ENCODE results near the gene CREM. TPM values are rescaled to one million over a fixed set of nuclear protein-coding genes. Genes with fewer than 3 reads are reported as not detected.
"Not testable (repeated sequence)": the region's sequence is repeated elsewhere in the genome, so short reads cannot be mapped to it uniquely, and the experiment has no call there.

The CREM gene
- total RNA-seq (10 to 100 TPM; 50.8 to 79.2 TPM), total RNA-seq (61.6 to 67.1 reads per million in 2 donors)

GRCh38 chr10:35126530-35127288 lies at the start of gene CREM:
Gene CREM (plus strand): TSS chr10:35126846. CDS start chr10:35137836, 10,990 bp downstream.
- DNase-seq (peak; percentile 98 to 100 (median 100)), ATAC-seq (peak; percentile 82)
- Mint-ChIP-seq H3K27me3 (no peaks in the 10 kb centered on the region), H3K27ac (peak within 1 kb of the TSS; percentile 100), H3K36me3 (ENCODE audit: low read depth) (no peaks in the 10 kb centered on the region), H3K4me1 (peaks cover 33% of the 10 kb centered on the region), H3K4me3 (peak within 1 kb of the TSS; percentile 96)
- no peaks in the 10 kb centered on the region for H3K9me3 ChIP-seq (ENCODE audit: control insufficient read depth, low read length, poor library complexity, severe bottlenecking)

- Mint-ChIP-seq H3K27ac (no peak overlapping the region), H3K27me3 (no peaks in the 10 kb centered on the region), H3K4me1 (peaks cover 38% of the 10 kb centered on the region), H3K36me3 (ENCODE audit: low read depth) (peaks cover 2% of the 10 kb centered on the region), H3K4me3 (no peak overlapping the region)
- no peak for ATAC-seq
- no peaks in the 10 kb centered on the region for H3K9me3 ChIP-seq (ENCODE audit: control insufficient read depth, low read length, poor library complexity, severe bottlenecking)
- DNase-seq: no peak
These were observed 47.4 kb upstream of the CREM start for GRCh38 chr10:35079265-35079664.

- Mint-ChIP-seq H3K36me3 (ENCODE audit: low read depth) (peaks cover 2% of the 10 kb centered on the region), H3K27ac (no peak overlapping the region), H3K4me3 (no peak overlapping the region), H3K4me1 (peaks cover 34% of the 10 kb centered on the region), H3K27me3 (no peaks in the 10 kb centered on the region)
- DNase-seq: no peak
- no peaks in the 10 kb centered on the region for H3K9me3 ChIP-seq (ENCODE audit: control insufficient read depth, low read length, poor library complexity, severe bottlenecking)
- no peak for ATAC-seq
These were observed 46.9 kb upstream of the CREM start for GRCh38 chr10:35079763-35080162.

GRCh38 chr10:35080261-35080660 lies 46.4 kb upstream of the CREM start:
- not testable (repeated sequence) for H3K36me3 Mint-ChIP-seq (ENCODE audit: low read depth); H3K27ac Mint-ChIP-seq; DNase-seq; ATAC-seq; H3K9me3 ChIP-seq (ENCODE audit: control insufficient read depth, low read length, poor library complexity, severe bottlenecking); H3K4me3 Mint-ChIP-seq; H3K27me3 Mint-ChIP-seq
- peaks cover 31% of the 10 kb centered on the region for H3K4me1 Mint-ChIP-seq

GRCh38 chr10:35083242-35083641 lies 43.4 kb upstream of the CREM start:
- no peaks in the 10 kb centered on the region for H3K27me3 Mint-ChIP-seq
- no peak overlapping the region for H3K4me3 Mint-ChIP-seq
- peaks cover 7% of the 10 kb centered on the region for H3K36me3 Mint-ChIP-seq (ENCODE audit: low read depth)
- peaks cover 49% of the 10 kb centered on the region for H3K4me1 Mint-ChIP-seq
- no peaks in the 10 kb centered on the region for H3K9me3 ChIP-seq (ENCODE audit: control insufficient read depth, low read length, poor library complexity, severe bottlenecking)
- no peak overlapping the region for H3K27ac Mint-ChIP-seq
- no peak for DNase-seq
- ATAC-seq: no peak

- no peaks in the 10 kb centered on the region for H3K9me3 ChIP-seq (ENCODE audit: control insufficient read depth, low read length, poor library complexity, severe bottlenecking)
- DNase-seq: no peak
These were observed 37.0 kb upstream of the CREM start for GRCh38 chr10:35089611-35090161.

GRCh38 chr10:35090162-35090954 lies 36.3 kb upstream of the CREM start, which contains the start of gene CUL2:
Gene CUL2 (minus strand): TSS chr10:35090341. CDS start chr10:35071317, 19,024 bp downstream.
- H3K27me3 Mint-ChIP-seq: no peaks in the 10 kb centered on the region
- peaks cover 40% of the 10 kb centered on the region for H3K4me1 Mint-ChIP-seq
- peak; percentile 97 for ATAC-seq
- H3K36me3 Mint-ChIP-seq (ENCODE audit: low read depth): peaks cover 5% of the 10 kb centered on the region
- peak within 1 kb of the TSS; percentile 94 for H3K4me3 Mint-ChIP-seq
- peak within 1 kb of the TSS; percentile 89 for H3K27ac Mint-ChIP-seq
- H3K9me3 ChIP-seq (ENCODE audit: control insufficient read depth, low read length, poor library complexity, severe bottlenecking): no peaks in the 10 kb centered on the region
- peak; percentile 81 to 89 (median 83) for DNase-seq

More at GRCh38 chr10:35089611-35090161, 37.0 kb upstream of the CREM start:
- ATAC-seq: peak; percentile 15
- H3K4me1 Mint-ChIP-seq: peaks cover 40% of the 10 kb centered on the region
- peaks cover 5% of the 10 kb centered on the region for H3K36me3 Mint-ChIP-seq (ENCODE audit: low read depth)
- H3K27ac Mint-ChIP-seq: peak overlapping the region; percentile 89
- H3K4me3 Mint-ChIP-seq: peak overlapping the region; percentile 94
- no peaks in the 10 kb centered on the region for H3K27me3 Mint-ChIP-seq

GRCh38 chr10:35091994-35092790 lies 34.5 kb upstream of the CREM start:
- no peak for DNase-seq
- H3K4me3 Mint-ChIP-seq: no peak overlapping the region
- peaks cover 31% of the 10 kb centered on the region for H3K4me1 Mint-ChIP-seq
- no peak for ATAC-seq
- H3K9me3 ChIP-seq (ENCODE audit: control insufficient read depth, low read length, poor library complexity, severe bottlenecking): no peaks in the 10 kb centered on the region
- H3K27me3 Mint-ChIP-seq: peaks cover 12% of the 10 kb centered on the region
- peak overlapping the region; percentile 89 for H3K27ac Mint-ChIP-seq
- peaks cover 5% of the 10 kb centered on the region for H3K36me3 Mint-ChIP-seq (ENCODE audit: low read depth)

GRCh38 chr10:35092851-35093250 lies 33.8 kb upstream of the CREM start:
- DNase-seq (no peak), ATAC-seq (no peak)
- H3K9me3 ChIP-seq (ENCODE audit: control insufficient read depth, low read length, poor library complexity, severe bottlenecking): no peaks in the 10 kb centered on the region
- H3K36me3 Mint-ChIP-seq (ENCODE audit: low read depth): no peaks in the 10 kb centered on the region
- peaks cover 14% of the 10 kb centered on the region for H3K27me3 Mint-ChIP-seq
- peaks cover 24% of the 10 kb centered on the region for H3K4me1 Mint-ChIP-seq
- H3K27ac Mint-ChIP-seq: no peak overlapping the region
- H3K4me3 Mint-ChIP-seq: no peak overlapping the region

- ATAC-seq (no peak), DNase-seq (no peak)
- no peak overlapping the region for H3K4me3 Mint-ChIP-seq
- H3K9me3 ChIP-seq (ENCODE audit: control insufficient read depth, low read length, poor library complexity, severe bottlenecking): no peaks in the 10 kb centered on the region
- H3K27ac Mint-ChIP-seq: no peak overlapping the region
- peaks cover 14% of the 10 kb centered on the region for H3K27me3 Mint-ChIP-seq
- H3K4me1 Mint-ChIP-seq: peaks cover 3% of the 10 kb centered on the region
- H3K36me3 Mint-ChIP-seq (ENCODE audit: low read depth): no peaks in the 10 kb centered on the region
These were observed 30.3 kb upstream of the CREM start for GRCh38 chr10:35096312-35096711.

- DNase-seq: no peak
- Mint-ChIP-seq H3K27me3 (peaks cover 14% of the 10 kb centered on the region), H3K4me3 (no peak overlapping the region), H3K36me3 (ENCODE audit: low read depth) (no peaks in the 10 kb centered on the region), H3K4me1 (peaks cover 2% of the 10 kb centered on the region), H3K27ac (no peak overlapping the region)
- ATAC-seq: no peak
- no peaks in the 10 kb centered on the region for H3K9me3 ChIP-seq (ENCODE audit: control insufficient read depth, low read length, poor library complexity, severe bottlenecking)
These were observed 29.1 kb upstream of the CREM start for GRCh38 chr10:35097510-35097909.

GRCh38 chr10:35103882-35104281 lies 22.8 kb upstream of the CREM start:
- no peak for DNase-seq

More at GRCh38 chr10:35103882-35104281, 22.8 kb upstream of the CREM start:
- Mint-ChIP-seq H3K4me3 (no peak overlapping the region), H3K36me3 (ENCODE audit: low read depth) (no peaks in the 10 kb centered on the region), H3K4me1 (no peaks in the 10 kb centered on the region), H3K27me3 (no peaks in the 10 kb centered on the region), H3K27ac (no peak overlapping the region)
- no peak for ATAC-seq
- no peaks in the 10 kb centered on the region for H3K9me3 ChIP-seq (ENCODE audit: control insufficient read depth, low read length, poor library complexity, severe bottlenecking)

Data from T-helper 17 cell (primary cell).